Esophagus muscularis mucosa (tissue), 4 donors: ENCODE data around the gene TLCD1.

Source experiments
- EP300 ChIP-seq: sonication (generic); formaldehyde crosslinking; IDR thresholded peaks from one replicate; pipeline ENCODE4 v1.6.1; 2017; ENCODE audit warnings: antibody characterized with exemption
- POLR2A ChIP-seq: fragments of 450-650 bp; IDR thresholded peaks from one replicate; pipeline ENCODE4 v1.6.1; 2017; ENCODE audit warnings: antibody characterized with exemption, moderate library complexity, mild to moderate bottlenecking, low read depth
- POLR2AphosphoS5 ChIP-seq, 2 donors: sonication (generic); formaldehyde crosslinking; IDR thresholded peaks; one replicate each; pipeline ENCODE4 v1.6.1; 2017; ENCODE audit warnings: antibody characterized with exemption in 2 of 2
- TF ChIP-seq, protein P1 (sequence below), 3 experiments: fragments of 200-600 bp in 2 of 3; fragments of 450-650 bp in 1 of 3; sonication (generic) in 2 of 3; IDR thresholded peaks; one replicate each; pipeline ENCODE4 v1.5.1; 2017 to 2019; ENCODE audit warnings: antibody characterized with exemption in 3 of 3, mild to moderate bottlenecking in 2 of 3, moderate library complexity in 1 of 3

DNA sequence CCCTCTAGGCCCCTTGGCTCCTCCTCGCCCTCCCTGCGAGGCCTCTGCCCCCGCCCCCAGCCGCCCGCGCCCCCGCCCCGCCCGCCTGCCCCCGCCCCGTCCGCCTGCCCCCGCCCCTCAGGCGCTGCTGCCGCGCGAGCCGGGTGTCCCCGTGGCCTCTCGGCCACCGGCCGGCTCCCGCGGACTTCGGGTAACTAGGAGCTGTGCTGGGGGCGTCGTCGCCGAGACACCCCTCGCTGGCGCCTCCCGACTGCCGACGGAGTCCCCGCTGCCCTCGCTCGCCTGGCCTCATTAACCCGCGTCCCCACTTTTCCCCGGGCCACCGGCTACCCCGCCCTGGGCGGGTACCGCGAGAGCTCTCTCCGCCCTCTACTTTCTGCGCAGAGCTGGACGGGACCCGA is at the start of gene TLCD1:
- TF ChIP-seq, protein P1, sequence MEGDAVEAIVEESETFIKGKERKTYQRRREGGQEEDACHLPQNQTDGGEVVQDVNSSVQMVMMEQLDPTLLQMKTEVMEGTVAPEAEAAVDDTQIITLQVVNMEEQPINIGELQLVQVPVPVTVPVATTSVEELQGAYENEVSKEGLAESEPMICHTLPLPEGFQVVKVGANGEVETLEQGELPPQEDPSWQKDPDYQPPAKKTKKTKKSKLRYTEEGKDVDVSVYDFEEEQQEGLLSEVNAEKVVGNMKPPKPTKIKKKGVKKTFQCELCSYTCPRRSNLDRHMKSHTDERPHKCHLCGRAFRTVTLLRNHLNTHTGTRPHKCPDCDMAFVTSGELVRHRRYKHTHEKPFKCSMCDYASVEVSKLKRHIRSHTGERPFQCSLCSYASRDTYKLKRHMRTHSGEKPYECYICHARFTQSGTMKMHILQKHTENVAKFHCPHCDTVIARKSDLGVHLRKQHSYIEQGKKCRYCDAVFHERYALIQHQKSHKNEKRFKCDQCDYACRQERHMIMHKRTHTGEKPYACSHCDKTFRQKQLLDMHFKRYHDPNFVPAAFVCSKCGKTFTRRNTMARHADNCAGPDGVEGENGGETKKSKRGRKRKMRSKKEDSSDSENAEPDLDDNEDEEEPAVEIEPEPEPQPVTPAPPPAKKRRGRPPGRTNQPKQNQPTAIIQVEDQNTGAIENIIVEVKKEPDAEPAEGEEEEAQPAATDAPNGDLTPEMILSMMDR (IDR thresholded peaks at IDR 0.05): no peak
- TF ChIP-seq EP300 (no peak), POLR2A (no peak), POLR2AphosphoS5 (IDR thresholded peaks at IDR 0.05) (no peak)
